ENCODE results near the gene NT5DC2. TPM values are rescaled to one million over a fixed set of nuclear protein-coding genes. Genes with fewer than 3 reads are reported as not detected.

The NT5DC2 gene
- total RNA-seq, 4 donors from 2014 or later: 51.8 to 68.7 (median 63.3) TPM

- H3K27me3 ChIP-seq: no peaks in the 10 kb centered on the region
- H3K4me3 ChIP-seq: no peak overlapping the region
- DNase-seq (ENCODE audit: low spot score in 2 of 2): no peak
- H3K4me1 ChIP-seq: no peaks in the 10 kb centered on the region
- H3K9me3 ChIP-seq: no peaks in the 10 kb centered on the region
- H3K36me3 ChIP-seq: peaks cover 54% of the 10 kb centered on the region
- no peak overlapping the region for H3K27ac ChIP-seq
- TF ChIP-seq POLR2A (IDR thresholded peaks at IDR 0.05) (no peak), CTCF (IDR thresholded peaks at IDR 0.05) (no peak), EP300 (IDR thresholded peaks at IDR 0.05) (no peak), POLR2AphosphoS5 (IDR thresholded peaks at IDR 0.05) (no peak)
- 94% methylated on average over 2 of the region's 2 CpGs for WGBS
Observed at GRCh38 chr3:52563984-52564383, 30.3 kb upstream of the NT5DC2 start.

- no peak for DNase-seq (ENCODE audit: low spot score in 2 of 2)
- Histone ChIP-seq H3K36me3 (peaks cover 67% of the 10 kb centered on the region), H3K27ac (no peak overlapping the region), H3K9me3 (no peaks in the 10 kb centered on the region), H3K4me3 (no peak overlapping the region), H3K4me1 (no peaks in the 10 kb centered on the region), H3K27me3 (no peaks in the 10 kb centered on the region)
- 41% methylated on average over 4 of the region's 4 CpGs for WGBS
- TF ChIP-seq POLR2AphosphoS5 (IDR thresholded peaks at IDR 0.05): no peak
- TF ChIP-seq EP300 (IDR thresholded peaks at IDR 0.05): no peak
- TF ChIP-seq CTCF (IDR thresholded peaks at IDR 0.05): no peak
- TF ChIP-seq POLR2A (IDR thresholded peaks at IDR 0.05): no peak
Observed at GRCh38 chr3:52561028-52561747, 27.5 kb upstream of the NT5DC2 start.

GRCh38 chr3:52558436-52558835 lies 24.8 kb upstream of the NT5DC2 start:
- H3K27ac ChIP-seq: no peak overlapping the region
- WGBS: over 99% methylated on average over 5 of the region's 5 CpGs
- peaks cover 81% of the 10 kb centered on the region for H3K36me3 ChIP-seq
- no peaks in the 10 kb centered on the region for H3K9me3 ChIP-seq
- no peak for DNase-seq (ENCODE audit: low spot score in 2 of 2)
- H3K4me3 ChIP-seq: no peak overlapping the region
- H3K27me3 ChIP-seq: no peaks in the 10 kb centered on the region
- no peaks in the 10 kb centered on the region for H3K4me1 ChIP-seq
- TF ChIP-seq POLR2A (IDR thresholded peaks at IDR 0.05) (no peak), POLR2AphosphoS5 (IDR thresholded peaks at IDR 0.05) (no peak), EP300 (IDR thresholded peaks at IDR 0.05) (no peak), CTCF (IDR thresholded peaks at IDR 0.05) (no peak)

GRCh38 chr3:52557011-52557960 lies 23.6 kb upstream of the NT5DC2 start:
- no peak for TF ChIP-seq EP300 (IDR thresholded peaks at IDR 0.05)
- TF ChIP-seq POLR2A (IDR thresholded peaks at IDR 0.05): no peak
- TF ChIP-seq CTCF (IDR thresholded peaks at IDR 0.05): no peak
- no peak for TF ChIP-seq POLR2AphosphoS5 (IDR thresholded peaks at IDR 0.05)
- Histone ChIP-seq H3K27me3 (no peaks in the 10 kb centered on the region), H3K36me3 (peaks cover 81% of the 10 kb centered on the region), H3K27ac (no peak overlapping the region), H3K4me1 (no peaks in the 10 kb centered on the region), H3K4me3 (no peak overlapping the region), H3K9me3 (no peaks in the 10 kb centered on the region)
- no peak for DNase-seq (ENCODE audit: low spot score in 2 of 2)
- 86% methylated on average over 9 of the region's 9 CpGs for WGBS

GRCh38 chr3:52555056-52555455 lies 21.4 kb upstream of the NT5DC2 start:
- no peak for DNase-seq (ENCODE audit: low spot score in 2 of 2)
- Histone ChIP-seq H3K36me3 (peaks cover 80% of the 10 kb centered on the region), H3K4me3 (no peak overlapping the region), H3K27me3 (no peaks in the 10 kb centered on the region), H3K27ac (no peak overlapping the region), H3K9me3 (no peaks in the 10 kb centered on the region), H3K4me1 (no peaks in the 10 kb centered on the region)
- TF ChIP-seq CTCF (IDR thresholded peaks at IDR 0.05) (no peak), EP300 (IDR thresholded peaks at IDR 0.05) (no peak), POLR2A (IDR thresholded peaks at IDR 0.05) (no peak), POLR2AphosphoS5 (IDR thresholded peaks at IDR 0.05) (no peak)
- 92% methylated on average over 1 of the region's 1 CpG for WGBS

Measured in suprapubic skin (tissue), 4 donors.